Fibroblast of villous mesenchyme (primary cell): Measurements from ENCODE around the gene FGF14. TPM values are rescaled to one million over a fixed set of nuclear protein-coding genes. Genes with fewer than 3 reads are reported as not detected.

ENCODE experiments used
- DNase-seq: peaks from one replicate; pipeline ENCODE4 v3.0.0-alpha.2; 2010; ENCODE audit warnings: low read depth
- H3K4me3 ChIP-seq: 2 replicates; pipeline ENCODE4 v1.5.1; 2011; ENCODE audit warnings: low read depth, mild to moderate bottlenecking, low read length
- total RNA-seq: library from RNA; depleted of rRNA; stranded (reverse); fragments of >200 nt; gene quantifications from 2 replicates; pipeline ENCODE4 v1.2.3, GENCODE V29; 2012
- TF ChIP-seq, protein P1 (sequence below): IDR thresholded peaks from 2 replicates; pipeline ENCODE4 v1.5.1; 2012; ENCODE audit warnings: low read depth, mild to moderate bottlenecking, low read length; ENCODE audit not compliant: insufficient read depth

FGF14 gene
- total RNA-seq, 1 donor = under 0.01 TPM

DNA sequence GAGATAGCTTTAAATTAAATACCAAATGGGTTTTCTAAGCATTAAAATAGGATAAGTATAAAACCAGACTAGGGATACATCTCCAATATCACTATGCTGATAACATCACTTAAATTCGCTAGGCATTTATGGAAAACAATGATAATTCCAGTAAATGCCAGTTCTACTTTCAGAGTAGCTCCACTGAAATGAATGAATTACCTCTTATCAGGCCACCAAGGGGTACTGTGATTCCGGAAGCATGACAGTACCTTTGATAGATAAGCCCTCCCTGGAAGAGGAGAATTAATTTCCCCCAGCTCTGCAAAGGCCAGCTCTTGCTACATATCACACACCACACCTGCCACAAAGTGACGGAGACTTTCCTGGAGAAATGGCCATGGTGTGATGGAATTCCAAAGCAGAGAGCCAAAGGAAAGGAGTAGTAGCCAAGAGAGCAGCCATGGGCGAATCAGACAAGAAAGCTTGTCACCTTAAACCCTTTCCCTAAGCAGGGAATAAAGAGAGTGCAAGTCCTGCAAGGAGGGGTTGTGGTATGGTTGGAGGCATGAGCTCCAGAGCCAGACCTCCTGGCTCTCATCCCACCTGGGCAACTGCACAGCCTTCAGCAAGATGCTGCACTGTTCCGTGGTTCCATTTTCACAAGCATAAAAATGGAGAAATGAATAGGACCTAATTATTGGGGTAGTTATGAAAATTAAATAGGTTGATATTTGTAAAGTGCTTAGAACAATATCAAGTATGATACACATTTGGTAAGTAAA, 423.1 kb downstream of the FGF14 start:
- TF ChIP-seq, protein P1, sequence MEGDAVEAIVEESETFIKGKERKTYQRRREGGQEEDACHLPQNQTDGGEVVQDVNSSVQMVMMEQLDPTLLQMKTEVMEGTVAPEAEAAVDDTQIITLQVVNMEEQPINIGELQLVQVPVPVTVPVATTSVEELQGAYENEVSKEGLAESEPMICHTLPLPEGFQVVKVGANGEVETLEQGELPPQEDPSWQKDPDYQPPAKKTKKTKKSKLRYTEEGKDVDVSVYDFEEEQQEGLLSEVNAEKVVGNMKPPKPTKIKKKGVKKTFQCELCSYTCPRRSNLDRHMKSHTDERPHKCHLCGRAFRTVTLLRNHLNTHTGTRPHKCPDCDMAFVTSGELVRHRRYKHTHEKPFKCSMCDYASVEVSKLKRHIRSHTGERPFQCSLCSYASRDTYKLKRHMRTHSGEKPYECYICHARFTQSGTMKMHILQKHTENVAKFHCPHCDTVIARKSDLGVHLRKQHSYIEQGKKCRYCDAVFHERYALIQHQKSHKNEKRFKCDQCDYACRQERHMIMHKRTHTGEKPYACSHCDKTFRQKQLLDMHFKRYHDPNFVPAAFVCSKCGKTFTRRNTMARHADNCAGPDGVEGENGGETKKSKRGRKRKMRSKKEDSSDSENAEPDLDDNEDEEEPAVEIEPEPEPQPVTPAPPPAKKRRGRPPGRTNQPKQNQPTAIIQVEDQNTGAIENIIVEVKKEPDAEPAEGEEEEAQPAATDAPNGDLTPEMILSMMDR = no peak
- DNase-seq = no peak
- no peak overlapping the region for H3K4me3 ChIP-seq

DNA sequence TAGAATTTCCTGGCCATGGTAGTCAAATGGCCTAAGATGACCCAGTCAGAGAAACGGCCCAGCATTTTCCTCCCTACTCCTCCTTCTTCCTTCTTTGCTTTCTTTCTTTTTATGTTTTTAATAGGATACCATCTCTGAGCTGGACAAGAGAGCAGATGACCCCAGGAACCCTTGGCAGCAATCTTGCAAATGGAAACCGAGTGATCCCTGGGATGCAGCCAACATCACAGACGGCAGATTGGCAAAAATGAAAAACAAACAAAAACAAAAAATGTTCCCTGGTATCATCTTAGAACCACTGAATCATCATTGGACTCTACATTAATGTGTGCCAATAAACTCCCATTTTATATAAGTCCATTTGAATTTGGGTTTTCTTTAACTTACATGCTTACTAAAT, 424.4 kb downstream of the FGF14 start:
- H3K4me3 ChIP-seq = no peak overlapping the region
- no peak for DNase-seq
- TF ChIP-seq, protein P1 = no peak

DNA sequence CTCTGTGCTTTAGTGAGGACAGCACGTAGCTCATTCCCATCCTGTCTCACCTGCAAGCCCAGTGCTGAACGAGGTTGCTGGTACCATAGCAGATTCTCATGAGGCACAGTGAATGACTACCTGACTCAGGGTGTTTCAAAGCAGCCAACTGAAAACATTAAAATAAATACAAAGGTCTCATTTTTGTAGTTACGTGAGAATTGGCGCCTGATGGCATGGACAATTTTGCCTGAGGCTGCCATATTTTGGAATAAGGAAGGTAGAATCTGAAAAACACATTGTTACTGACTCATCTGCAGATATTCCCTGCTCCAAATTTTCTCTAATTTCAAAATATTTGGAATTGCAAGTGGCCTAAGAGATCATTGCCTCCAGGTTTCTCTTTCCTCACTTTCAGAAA, 429.7 kb downstream of the FGF14 start:
- TF ChIP-seq, protein P1 = no peak
- H3K4me3 ChIP-seq = no peak overlapping the region
- DNase-seq = no peak

DNA sequence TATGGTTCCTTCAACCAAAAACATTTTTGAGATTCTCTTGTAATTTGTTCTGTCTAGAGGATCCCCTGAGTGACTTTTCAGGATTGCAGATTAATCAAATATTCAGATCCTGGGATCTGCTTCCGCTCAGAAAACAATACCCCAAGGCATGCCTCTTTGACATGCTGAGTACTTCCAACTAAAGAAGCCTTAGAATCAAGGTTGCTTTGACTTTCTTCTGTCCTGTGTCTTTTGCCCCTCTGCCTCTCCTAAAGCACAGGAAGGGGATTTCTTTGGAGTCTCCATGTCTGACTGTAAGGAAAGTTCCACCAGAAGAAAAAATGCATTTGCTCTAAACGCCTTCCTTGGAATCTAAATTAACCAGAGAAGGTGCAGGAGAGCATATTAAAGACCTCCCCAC, 431.5 kb downstream of the FGF14 start:
- no peak for DNase-seq
- no peak overlapping the region for H3K4me3 ChIP-seq
- TF ChIP-seq, protein P1 = no peak

DNA sequence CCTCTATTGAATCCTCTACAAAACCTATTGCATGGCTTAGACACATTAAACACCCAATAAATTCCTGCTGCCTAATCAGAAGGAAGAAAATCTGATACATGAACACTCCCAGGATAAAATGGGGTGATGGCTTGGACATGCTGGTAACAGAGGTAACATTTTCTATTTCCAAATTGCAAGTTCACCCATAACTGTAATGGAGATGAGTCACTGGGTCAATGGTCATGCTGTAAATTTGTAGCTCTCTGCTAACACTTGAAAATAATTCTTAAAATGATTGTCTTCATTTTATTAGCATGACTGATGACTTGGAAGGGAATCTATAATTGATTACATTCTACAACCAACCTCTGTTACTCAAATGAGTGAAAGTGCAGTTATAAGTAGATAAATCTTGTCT, 434.1 kb downstream of the FGF14 start:
- TF ChIP-seq, protein P1 = no peak
- peak; percentile 45 for DNase-seq
- H3K4me3 ChIP-seq = no peak overlapping the region

DNA sequence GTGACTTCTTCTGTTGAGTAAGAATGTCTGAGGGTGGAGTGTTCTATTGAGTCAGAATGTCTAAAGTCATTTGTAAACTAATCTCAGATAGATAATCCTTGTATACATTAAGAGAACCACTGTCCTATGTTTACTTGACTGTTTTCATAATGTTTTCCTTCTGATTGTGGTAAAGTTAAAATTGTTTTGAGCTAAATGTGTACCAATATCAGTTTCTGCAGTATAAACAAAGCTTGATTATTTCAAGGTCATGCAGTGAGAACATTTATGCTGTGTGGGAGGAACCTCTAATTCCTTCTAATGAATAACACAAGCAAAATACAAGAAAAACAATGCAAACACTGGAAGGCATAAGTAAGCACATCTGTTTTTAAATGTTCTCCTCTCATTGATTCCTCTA, 434.6 kb downstream of the FGF14 start:
- TF ChIP-seq, protein P1 = no peak
- peak; percentile 60 for DNase-seq
- no peak overlapping the region for H3K4me3 ChIP-seq

DNA sequence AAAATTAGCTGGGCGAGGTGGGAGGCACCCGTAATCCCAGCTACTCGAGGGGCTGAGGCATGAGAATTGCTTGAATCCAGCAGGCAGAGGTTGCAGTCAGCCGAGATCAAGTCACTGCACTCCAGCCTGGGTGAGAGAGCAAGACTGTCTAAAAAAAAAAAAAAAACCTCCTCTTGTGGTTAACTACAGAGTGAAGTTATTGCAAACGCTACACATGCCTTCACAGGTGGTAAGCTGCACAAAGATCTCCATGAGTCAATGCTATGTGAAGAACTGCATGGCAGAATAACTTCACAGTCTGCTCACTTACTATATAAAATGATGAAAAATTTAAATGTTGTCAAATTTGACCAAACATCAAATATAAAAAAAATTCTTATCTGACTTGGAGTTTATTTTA, 436.8 kb downstream of the FGF14 start:
- DNase-seq = no peak
- TF ChIP-seq, protein P1 = no peak
- no peak overlapping the region for H3K4me3 ChIP-seq
